HT1080 (cell line): Measurements from ENCODE around the gene TAPBPL. TPM values are rescaled to one million over a fixed set of nuclear protein-coding genes. Genes with fewer than 3 reads are reported as not detected.
"Not testable (repeated sequence)": the region's sequence is repeated elsewhere in the genome, so short reads cannot be mapped to it uniquely, and the experiment has no call there.

ENCODE experiments used
- DNase-seq: peaks from one replicate; pipeline ENCODE4 v3.0.0-alpha.2; 2015; ENCODE audit warnings: low read depth
- polyA plus RNA-seq, 2 experiments: library from polyadenylated mRNA; depleted of rRNA; stranded (reverse); fragments of >200 nt; gene quantifications; 2 replicates each; pipeline ENCODE4 v1.2.3, GENCODE V29; 2015
- total RNA-seq: library from RNA; depleted of rRNA; stranded (reverse); fragments of >200 nt; shearing (Covaris generic); gene quantifications from 2 replicates; pipeline ENCODE4 v1.2.3, GENCODE V29; 2014; rRNA removed

TAPBPL gene
- total RNA-seq = 11.6 and 12.9 TPM in 2 replicates
- polyA plus RNA-seq (2015; cell fraction: cytosol; rRNA removed) = 7.2 and 10.2 TPM in 2 replicates
- polyA plus RNA-seq (2015; cell fraction: nucleus; rRNA removed) = 17.7 and 23.6 TPM in 2 replicates

- peak; percentile 91 for DNase-seq
Measured at GRCh38 chr12:6451348-6452244, at the start of gene TAPBPL. TAPBPL (plus strand) TSS chr12:6452042; CDS start chr12:6452249, 207 bp downstream.

- DNase-seq = no peak
Measured at GRCh38 chr12:6404390-6404789, 47.5 kb upstream of the TAPBPL start.

- no peak for DNase-seq
Measured at GRCh38 chr12:6405963-6406362, 45.9 kb upstream of the TAPBPL start.

GRCh38 chr12:6407236-6407954 is 44.4 kb upstream of the TAPBPL start:
- DNase-seq = no peak

GRCh38 chr12:6416596-6416995 is 35.2 kb upstream of the TAPBPL start:
- no peak for DNase-seq

- DNase-seq = no peak
Measured at GRCh38 chr12:6418796-6419195, 33.0 kb upstream of the TAPBPL start.

GRCh38 chr12:6420364-6420763 is 31.5 kb upstream of the TAPBPL start:
- DNase-seq = no peak

GRCh38 chr12:6423267-6424007 is 28.4 kb upstream of the TAPBPL start:
- DNase-seq = peak; percentile 86

- DNase-seq = no peak
Measured at GRCh38 chr12:6424008-6424347, 27.9 kb upstream of the TAPBPL start.

- no peak for DNase-seq
Measured at GRCh38 chr12:6424866-6425265, 27.0 kb upstream of the TAPBPL start.

- no peak for DNase-seq
Measured at GRCh38 chr12:6425590-6426531, 26.0 kb upstream of the TAPBPL start.

- DNase-seq = no peak
Measured at GRCh38 chr12:6426882-6427671, 24.8 kb upstream of the TAPBPL start.

- DNase-seq = not testable (repeated sequence)
Measured at GRCh38 chr12:6427796-6428195, 24.0 kb upstream of the TAPBPL start.

- DNase-seq = no peak
Measured at GRCh38 chr12:6428326-6428725, 23.5 kb upstream of the TAPBPL start.

- DNase-seq = peak; percentile 96
Measured at GRCh38 chr12:6430124-6430989, 21.5 kb upstream of the TAPBPL start.

GRCh38 chr12:6432991-6433390 is 18.9 kb upstream of the TAPBPL start:
- no peak for DNase-seq

GRCh38 chr12:6434205-6435140 is 17.4 kb upstream of the TAPBPL start:
- DNase-seq = no peak
